K562 (cell line): ENCODE data around the gene NUB1.

Experiments
- CBX5 ChIP-seq: IDR thresholded peaks from 2 replicates; pipeline ENCODE4 v1.6.1; 2014; ENCODE audit warnings: low read depth, borderline replicate concordance
- CREBBP ChIP-seq: IDR thresholded peaks from one replicate; pipeline ENCODE4 v1.6.1; 2012; ENCODE audit warnings: low read depth, mild to moderate bottlenecking, control low read depth, inconsistent platforms, low read length
- HSF4 ChIP-seq: fragments of 250-450 bp; sonication (Bioruptor Pico); IDR thresholded peaks from 2 replicates; pipeline ENCODE4 v2.1.2; 2022; ENCODE audit warnings: mild to moderate bottlenecking, moderate library complexity, borderline replicate concordance
- MTA1 ChIP-seq: fragments of 450-650 bp; IDR thresholded peaks from 2 replicates; pipeline ENCODE4 v1.6.1; 2017; ENCODE audit warnings: borderline replicate concordance
- POLR2A ChIP-seq: fragments of 450-650 bp; conservative IDR thresholded peaks from 2 replicates; pipeline ENCODE4 v1.6.1; 2016
- RAD51 ChIP-seq: fragments of 450-650 bp; IDR thresholded peaks from 2 replicates; pipeline ENCODE4 v1.7.1; 2016; ENCODE audit warnings: low read depth, mild to moderate bottlenecking, borderline replicate concordance
- TBL1XR1 ChIP-seq, 2 experiments: IDR thresholded peaks; 2 replicates each; pipeline ENCODE4 v1.6.1; 2012; ENCODE audit warnings: improper control_type of control experiment in 2 of 2, low read length in 2 of 2, mild to moderate bottlenecking in 1 of 2
- ZSCAN29 ChIP-seq: fragments of 450-650 bp; IDR thresholded peaks from 2 replicates; pipeline ENCODE4 v1.6.1; 2017
- TF ChIP-seq, protein P1 (sequence below), 2 experiments: fragments of 450-650 bp in 1 of 2; sonication (generic) in 1 of 2; formaldehyde crosslinking in 1 of 2; IDR thresholded peaks in 1 of 2; conservative IDR thresholded peaks in 1 of 2; 2 replicates each; pipeline versions ENCODE4 v1.6.1 to v1.8.1; 2016 to 2023; ENCODE audit warnings: mild to moderate bottlenecking in 2 of 2, moderate library complexity in 2 of 2, inconsistent platforms in 1 of 2, missing genetic modification reagents in 1 of 2
- TF ChIP-seq, protein P2 (sequence below), 2 experiments: fragments of 450-650 bp; formaldehyde crosslinking in 1 of 2; IDR thresholded peaks; 2 replicates each; pipeline versions ENCODE4 v1.4.0 to v1.6.1; 2014 to 2020; ENCODE audit warnings: mild to moderate bottlenecking in 2 of 2, borderline replicate concordance in 1 of 2, low read depth in 1 of 2
- TF ChIP-seq, protein P3 (sequence below): fragments of 450-650 bp; IDR thresholded peaks from one replicate; pipeline ENCODE4 v1.6.1; 2018; ENCODE audit warnings: mild to moderate bottlenecking, moderate library complexity; ENCODE audit not compliant: partially characterized antibody
- TF ChIP-seq, protein P4 (sequence below), 3 experiments: IDR thresholded peaks in 2 of 3; conservative IDR thresholded peaks in 1 of 3; 2 replicates each; pipeline ENCODE4 v1.5.1; 2011 to 2012; ENCODE audit warnings: low read length in 3 of 3, mild to moderate bottlenecking in 3 of 3, control low read depth in 2 of 3, improper control_type of control experiment in 1 of 3, inconsistent platforms in 1 of 3, low read depth in 1 of 3, mixed read lengths in 1 of 3, moderate library complexity in 1 of 3; ENCODE audit not compliant: insufficient read depth in 2 of 3

DNA sequence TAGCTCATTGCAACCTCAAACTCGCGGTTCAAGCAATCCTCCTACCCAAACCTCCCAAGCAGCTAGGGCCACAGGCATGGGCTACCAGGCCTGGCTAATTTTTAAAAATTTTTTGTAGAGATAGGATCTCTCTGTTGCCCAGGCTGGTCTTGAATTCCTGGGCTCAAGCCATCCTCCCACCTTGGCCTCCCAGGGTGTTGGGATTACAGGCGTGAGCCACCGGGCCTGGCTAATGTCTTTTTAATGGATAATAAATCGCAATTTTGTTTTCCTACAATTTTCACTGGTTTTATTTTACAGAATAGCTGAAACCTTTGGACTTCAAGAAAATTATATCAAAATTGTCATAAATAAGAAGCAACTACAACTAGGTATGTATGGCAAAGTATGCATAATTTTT, 10.9 kb downstream of the NUB1 start:
- TF ChIP-seq CBX5 = no peak
- TF ChIP-seq, protein P1, sequence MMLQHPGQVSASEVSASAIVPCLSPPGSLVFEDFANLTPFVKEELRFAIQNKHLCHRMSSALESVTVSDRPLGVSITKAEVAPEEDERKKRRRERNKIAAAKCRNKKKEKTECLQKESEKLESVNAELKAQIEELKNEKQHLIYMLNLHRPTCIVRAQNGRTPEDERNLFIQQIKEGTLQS (IDR thresholded peaks at IDR 0.05) = no peak
- TF ChIP-seq, protein P1 (CRISPR knock-in tag; conservative IDR thresholded peaks at IDR 0.05) = no peak
- TF ChIP-seq, protein P2, sequence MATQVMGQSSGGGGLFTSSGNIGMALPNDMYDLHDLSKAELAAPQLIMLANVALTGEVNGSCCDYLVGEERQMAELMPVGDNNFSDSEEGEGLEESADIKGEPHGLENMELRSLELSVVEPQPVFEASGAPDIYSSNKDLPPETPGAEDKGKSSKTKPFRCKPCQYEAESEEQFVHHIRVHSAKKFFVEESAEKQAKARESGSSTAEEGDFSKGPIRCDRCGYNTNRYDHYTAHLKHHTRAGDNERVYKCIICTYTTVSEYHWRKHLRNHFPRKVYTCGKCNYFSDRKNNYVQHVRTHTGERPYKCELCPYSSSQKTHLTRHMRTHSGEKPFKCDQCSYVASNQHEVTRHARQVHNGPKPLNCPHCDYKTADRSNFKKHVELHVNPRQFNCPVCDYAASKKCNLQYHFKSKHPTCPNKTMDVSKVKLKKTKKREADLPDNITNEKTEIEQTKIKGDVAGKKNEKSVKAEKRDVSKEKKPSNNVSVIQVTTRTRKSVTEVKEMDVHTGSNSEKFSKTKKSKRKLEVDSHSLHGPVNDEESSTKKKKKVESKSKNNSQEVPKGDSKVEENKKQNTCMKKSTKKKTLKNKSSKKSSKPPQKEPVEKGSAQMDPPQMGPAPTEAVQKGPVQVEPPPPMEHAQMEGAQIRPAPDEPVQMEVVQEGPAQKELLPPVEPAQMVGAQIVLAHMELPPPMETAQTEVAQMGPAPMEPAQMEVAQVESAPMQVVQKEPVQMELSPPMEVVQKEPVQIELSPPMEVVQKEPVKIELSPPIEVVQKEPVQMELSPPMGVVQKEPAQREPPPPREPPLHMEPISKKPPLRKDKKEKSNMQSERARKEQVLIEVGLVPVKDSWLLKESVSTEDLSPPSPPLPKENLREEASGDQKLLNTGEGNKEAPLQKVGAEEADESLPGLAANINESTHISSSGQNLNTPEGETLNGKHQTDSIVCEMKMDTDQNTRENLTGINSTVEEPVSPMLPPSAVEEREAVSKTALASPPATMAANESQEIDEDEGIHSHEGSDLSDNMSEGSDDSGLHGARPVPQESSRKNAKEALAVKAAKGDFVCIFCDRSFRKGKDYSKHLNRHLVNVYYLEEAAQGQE (IDR thresholded peaks at IDR 0.05; ENCODE audit: borderline replicate concordance) = no peak
- TF ChIP-seq, protein P2 (CRISPR knock-in tag; IDR thresholded peaks at IDR 0.05; ENCODE audit: low read depth) = no peak
- TF ChIP-seq, protein P3, sequence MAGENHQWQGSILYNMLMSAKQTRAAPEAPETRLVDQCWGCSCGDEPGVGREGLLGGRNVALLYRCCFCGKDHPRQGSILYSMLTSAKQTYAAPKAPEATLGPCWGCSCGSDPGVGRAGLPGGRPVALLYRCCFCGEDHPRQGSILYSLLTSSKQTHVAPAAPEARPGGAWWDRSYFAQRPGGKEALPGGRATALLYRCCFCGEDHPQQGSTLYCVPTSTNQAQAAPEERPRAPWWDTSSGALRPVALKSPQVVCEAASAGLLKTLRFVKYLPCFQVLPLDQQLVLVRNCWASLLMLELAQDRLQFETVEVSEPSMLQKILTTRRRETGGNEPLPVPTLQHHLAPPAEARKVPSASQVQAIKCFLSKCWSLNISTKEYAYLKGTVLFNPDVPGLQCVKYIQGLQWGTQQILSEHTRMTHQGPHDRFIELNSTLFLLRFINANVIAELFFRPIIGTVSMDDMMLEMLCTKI = no peak
- TF ChIP-seq ZSCAN29 = no peak
- TF ChIP-seq TBL1XR1 (IDR thresholded peaks at IDR 0.05; ENCODE audit: low read length in 2 of 2) = no peak
- no peak for TF ChIP-seq POLR2A
- TF ChIP-seq, protein P4, sequence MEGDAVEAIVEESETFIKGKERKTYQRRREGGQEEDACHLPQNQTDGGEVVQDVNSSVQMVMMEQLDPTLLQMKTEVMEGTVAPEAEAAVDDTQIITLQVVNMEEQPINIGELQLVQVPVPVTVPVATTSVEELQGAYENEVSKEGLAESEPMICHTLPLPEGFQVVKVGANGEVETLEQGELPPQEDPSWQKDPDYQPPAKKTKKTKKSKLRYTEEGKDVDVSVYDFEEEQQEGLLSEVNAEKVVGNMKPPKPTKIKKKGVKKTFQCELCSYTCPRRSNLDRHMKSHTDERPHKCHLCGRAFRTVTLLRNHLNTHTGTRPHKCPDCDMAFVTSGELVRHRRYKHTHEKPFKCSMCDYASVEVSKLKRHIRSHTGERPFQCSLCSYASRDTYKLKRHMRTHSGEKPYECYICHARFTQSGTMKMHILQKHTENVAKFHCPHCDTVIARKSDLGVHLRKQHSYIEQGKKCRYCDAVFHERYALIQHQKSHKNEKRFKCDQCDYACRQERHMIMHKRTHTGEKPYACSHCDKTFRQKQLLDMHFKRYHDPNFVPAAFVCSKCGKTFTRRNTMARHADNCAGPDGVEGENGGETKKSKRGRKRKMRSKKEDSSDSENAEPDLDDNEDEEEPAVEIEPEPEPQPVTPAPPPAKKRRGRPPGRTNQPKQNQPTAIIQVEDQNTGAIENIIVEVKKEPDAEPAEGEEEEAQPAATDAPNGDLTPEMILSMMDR (IDR thresholded peaks at IDR 0.05 in 2 of 3, conservative IDR thresholded peaks at IDR 0.05 in 1 of 3; ENCODE audit: insufficient read depth in 2 of 3, low read depth in 1 of 3, low read length in 3 of 3) = no peak
- no peak for TF ChIP-seq RAD51
- no peak for TF ChIP-seq HSF4 (CRISPR knock-in tag)
- no peak for TF ChIP-seq MTA1
- no peak for TF ChIP-seq CREBBP
